K562 (cell line): ENCODE data around the gene PPM1F. TPM values are rescaled to one million over a fixed set of nuclear protein-coding genes. Genes with fewer than 3 reads are reported as not detected.

Experiments
- ATF2 ChIP-seq: sonication (generic); formaldehyde crosslinking; IDR thresholded peaks from 2 replicates; pipeline ENCODE4 v1.8.1; 2022; ENCODE audit warnings: missing genetic modification reagents
- BMI1 ChIP-seq: fragments of 150-350 bp; IDR thresholded peaks from 2 replicates; pipeline ENCODE4 v1.6.1; 2014; ENCODE audit warnings: low read length
- CAMTA2 ChIP-seq: fragments of 250-450 bp; sonication (Bioruptor Pico); conservative IDR thresholded peaks from 2 replicates; pipeline ENCODE4 v1.5.1; 2022
- CBFA2T2 ChIP-seq: fragments of 450-650 bp; conservative IDR thresholded peaks from 2 replicates; pipeline ENCODE4 v1.6.1; 2017; ENCODE audit warnings: mild to moderate bottlenecking
- CBX2 ChIP-seq: fragments of 200-600 bp; sonication (generic); IDR thresholded peaks from one replicate; pipeline ENCODE4 v1.6.1; 2012; ENCODE audit warnings: mild to moderate bottlenecking, low read length, inconsistent platforms; ENCODE audit not compliant: insufficient read depth, poor library complexity, severe bottlenecking
- CCNT2 ChIP-seq: IDR thresholded peaks from 2 replicates; pipeline ENCODE4 v1.6.1; 2011; ENCODE audit warnings: borderline replicate concordance, low read depth, mild to moderate bottlenecking, moderate library complexity, mixed read lengths, low read length; ENCODE audit not compliant: insufficient read length; ENCODE audit errors: extremely low read depth
- ETS1 ChIP-seq: conservative IDR thresholded peaks from 2 replicates; pipeline ENCODE4 v1.6.1; 2011; ENCODE audit warnings: low read depth, mild to moderate bottlenecking, low read length; ENCODE audit not compliant: control insufficient read depth
- FOS ChIP-seq: IDR thresholded peaks from 3 replicates; pipeline ENCODE4 v1.6.1; 2011; ENCODE audit not compliant: insufficient read length; ENCODE audit errors: extremely low read depth
- FOSL1 ChIP-seq: fragments of 200-800 bp; sonication (Bioruptor generic); conservative IDR thresholded peaks from 2 replicates; pipeline ENCODE4 v1.6.1; 2016; ENCODE audit warnings: missing genetic modification characterization, missing compliant biosample characterization
- HDAC1 ChIP-seq, 2 experiments: fragments of 450-650 bp; IDR thresholded peaks; 2 replicates each; pipeline ENCODE4 v1.6.1; 2016 to 2017; ENCODE audit warnings: inconsistent platforms in 1 of 2, mild to moderate bottlenecking in 1 of 2, moderate library complexity in 1 of 2
- HDAC2 ChIP-seq: fragments of 450-650 bp; IDR thresholded peaks from 2 replicates; pipeline ENCODE4 v1.6.1; 2016; ENCODE audit warnings: mild to moderate bottlenecking
- KDM4B ChIP-seq, 2 experiments: fragments of 450-650 bp in 1 of 2; sonication (generic) in 1 of 2; IDR thresholded peaks; 2 replicates each; pipeline ENCODE4 v1.6.1; 2016 to 2017; ENCODE audit warnings: borderline replicate concordance in 2 of 2, antibody characterized with exemption in 1 of 2, low read depth in 1 of 2, mild to moderate bottlenecking in 1 of 2
- LCOR ChIP-seq: sonication (generic); formaldehyde crosslinking; IDR thresholded peaks from 2 replicates; pipeline ENCODE4 v1.8.0; 2022; ENCODE audit warnings: mild to moderate bottlenecking, missing genetic modification reagents
- LEF1 ChIP-seq: fragments of 450-650 bp; IDR thresholded peaks from 2 replicates; pipeline ENCODE4 v1.6.1; 2016; ENCODE audit warnings: mild to moderate bottlenecking
- MCM5 ChIP-seq: fragments of 450-650 bp; IDR thresholded peaks from 2 replicates; pipeline ENCODE4 v1.6.1; 2016; ENCODE audit warnings: low read depth
- NELFE ChIP-seq: IDR thresholded peaks from 2 replicates; pipeline ENCODE4 v1.6.1; 2011; ENCODE audit warnings: mild to moderate bottlenecking; ENCODE audit not compliant: insufficient read depth, insufficient read length
- RB1 ChIP-seq: fragments of 450-650 bp; IDR thresholded peaks from 2 replicates; pipeline ENCODE4 v1.6.1; 2017; ENCODE audit warnings: low read depth, mild to moderate bottlenecking
- SAFB2 ChIP-seq: fragments of 200-400 bp; formaldehyde crosslinking; IDR thresholded peaks from 2 replicates; pipeline ENCODE4 v1.6.1; 2018; ENCODE audit warnings: borderline replicate concordance, low read length, low read depth, moderate library complexity; ENCODE audit not compliant: severe bottlenecking
- SMAD2 ChIP-seq: fragments of 150-350 bp; IDR thresholded peaks from 2 replicates; pipeline ENCODE4 v1.6.1; 2014; ENCODE audit warnings: low read depth, mild to moderate bottlenecking, low read length
- TARDBP ChIP-seq: fragments of 450-650 bp; IDR thresholded peaks from 2 replicates; pipeline ENCODE4 v1.6.1; 2016
- THRA ChIP-seq: fragments of 450-650 bp; IDR thresholded peaks from 2 replicates; pipeline ENCODE4 v1.6.1; 2017; ENCODE audit warnings: mild to moderate bottlenecking, moderate library complexity
- ZNF133 ChIP-seq: fragments of 250-450 bp; sonication (Bioruptor Pico); IDR thresholded peaks from 2 replicates; pipeline ENCODE4 v1.4.0; 2020; ENCODE audit warnings: mild to moderate bottlenecking
- ZNF280A ChIP-seq: fragments of 450-650 bp; IDR thresholded peaks from 2 replicates; pipeline ENCODE4 v1.6.1; 2018; ENCODE audit warnings: mild to moderate bottlenecking, low read depth; ENCODE audit not compliant: partially characterized antibody
- ZNF764 ChIP-seq: fragments of 250-450 bp; sonication (Bioruptor Pico); IDR thresholded peaks from 2 replicates; pipeline ENCODE4 v1.4.0; 2020; ENCODE audit warnings: low read depth, mild to moderate bottlenecking, moderate library complexity
- ZSCAN32 ChIP-seq: fragments of 450-650 bp; formaldehyde crosslinking; IDR thresholded peaks from 2 replicates; pipeline ENCODE4 v1.4.0; 2020; ENCODE audit warnings: mild to moderate bottlenecking, moderate library complexity
- polyA plus RNA-seq, 8 experiments: library from polyadenylated mRNA; depleted of rRNA in 4 of 8; stranded (reverse) in 5 of 8; unstranded in 3 of 8; fragments of >200 nt; fragmentation: Nextera tagmentation in 2 of 8; fragmentation: Illumina TruSeq in 1 of 8; extraction: Ambion mirVana in 2 of 8; extraction: Trizol in 1 of 8; gene quantifications; 2 replicates each; pipeline versions ENCODE4 v1.2.1 to v1.2.3, GENCODE V29; 2011 to 2014; ENCODE audit warnings: inconsistent platforms in 1 of 8, missing spikeins in 1 of 8
- total RNA-seq, 7 experiments: library from RNA; depleted of rRNA in 6 of 7; stranded (reverse); fragments of >200 nt in 6 of 7; fragmentation: Illumina TruSeq in 2 of 7; extraction: Trizol in 2 of 7; gene quantifications; 2 replicates each; pipeline versions ENCODE4 v1.2.1 to v1.2.3, GENCODE V29; 2011 to 2021; ENCODE audit warnings: low replicate concordance in 1 of 7

The PPM1F gene
- total and polyA plus RNA-seq, 9 of the 15 experiments (the other 6 are each of a cell fraction or from before 2014, with no cell fraction given): 2.1 to 159 (median 64.0) TPM

GRCh38 chr22:21964918-21965484, 12.4 kb upstream of the PPM1F start (continued):
- TF ChIP-seq MCM5: no peak
- TF ChIP-seq RB1: no peak
- TF ChIP-seq CBX2: no peak
- no peak for TF ChIP-seq ZNF133 (CRISPR knock-in tag)
- no peak for TF ChIP-seq ATF2 (CRISPR knock-in tag)
- TF ChIP-seq LCOR (CRISPR knock-in tag): no peak
- no peak for TF ChIP-seq CAMTA2 (CRISPR knock-in tag)
- no peak for TF ChIP-seq HDAC2
- TF ChIP-seq SAFB2: no peak
- TF ChIP-seq CCNT2: no peak
- 0 out of 2 replicates have a peak, but pooled peaks have one; percentile 0 for TF ChIP-seq ZNF764 (CRISPR knock-in tag)
- TF ChIP-seq THRA: no peak
- 0 out of 2 replicates have a peak, but pooled peaks have one; percentile 1 for TF ChIP-seq ZSCAN32 (CRISPR knock-in tag)
- no peak for TF ChIP-seq CBFA2T2
- no peak for TF ChIP-seq NELFE
- TF ChIP-seq KDM4B (IDR thresholded peaks at IDR 0.05; ENCODE audit: borderline replicate concordance in 2 of 2, low read depth in 1 of 2): no peak
- TF ChIP-seq FOSL1 (tag): no peak
- no peak for TF ChIP-seq TARDBP
- TF ChIP-seq ZNF280A: no peak
- no peak for TF ChIP-seq HDAC1 (IDR thresholded peaks at IDR 0.05)
- TF ChIP-seq SMAD2: no peak
- no peak for TF ChIP-seq BMI1
- TF ChIP-seq FOS: no peak
- TF ChIP-seq LEF1: no peak
- TF ChIP-seq ETS1: no peak
